NB4 (cell line): Measurements from ENCODE around the gene ATP6V1G1.
"Not testable (repeated sequence)": the region's sequence is repeated elsewhere in the genome, so short reads cannot be mapped to it uniquely, and the experiment has no call there.

Experiments used
- CTCF ChIP-seq: IDR thresholded peaks from one replicate; pipeline ENCODE4 v1.5.1; 2012; ENCODE audit warnings: low read depth, low read length
- MYC ChIP-seq: IDR thresholded peaks from 2 replicates; pipeline ENCODE4 v1.6.1; 2011; ENCODE audit warnings: low read depth, low read length

- not testable (repeated sequence) for TF ChIP-seq CTCF, MYC
Observed at GRCh38 chr9:114601787-114602186, 14.2 kb downstream of the ATP6V1G1 start.
